OCI-LY7 (cell line): Measurements from ENCODE around the gene BBLN. TPM values are rescaled to one million over a fixed set of nuclear protein-coding genes. Genes with fewer than 3 reads are reported as not detected.

ENCODE experiments used
- BruUV-seq: library from RNA; stranded (reverse); fragments of 400-500 nt; replicated peaks from 2 replicates; lab custom pipeline; 2021; lab: Mats Ljungman, UMichigan
- CTCF ChIA-PET: fragments of 300-600 bp; sonication (Branson Sonifier 250); formaldehyde crosslinking; loops from one replicate; lab custom pipeline; 2022; ENCODE audit warnings: antibody characterized with exemption; ENCODE audit not compliant: unreplicated experiment; lab: Charles Lee
- POLR2A ChIA-PET: fragments of 300-600 bp; sonication (Branson Sonifier 250); formaldehyde crosslinking; loops from one replicate; lab custom pipeline; 2022; ENCODE audit warnings: antibody characterized with exemption; lab: Charles Lee
- DNase-seq: peaks from one replicate; pipeline ENCODE4 v3.0.0-alpha.2; 2015; ENCODE audit warnings: low spot score
- H2AFZ ChIP-seq: fragments of 200-600 bp; sonication (generic), shearing (Covaris generic); 2 replicates; pipeline ENCODE4 v1.6.1; 2014; ENCODE audit warnings: mild to moderate bottlenecking, antibody characterized with exemption, low read length, moderate library complexity
- H3K27ac ChIP-seq: fragments of 200-600 bp; sonication (generic); 2 replicates; pipeline ENCODE4 v1.5.1; 2014; ENCODE audit warnings: mixed run types, low read depth, mild to moderate bottlenecking, moderate library complexity, low read length, inconsistent platforms; ENCODE audit not compliant: poor library complexity, severe bottlenecking
- H3K36me3 ChIP-seq: fragments of 200-600 bp; sonication (generic); 2 replicates; pipeline ENCODE4 v1.6.1; 2014; ENCODE audit warnings: mild to moderate bottlenecking, antibody characterized with exemption, low read length, moderate library complexity, mixed read lengths; ENCODE audit not compliant: insufficient read depth
- H3K4me1 ChIP-seq: fragments of 200-600 bp; sonication (generic); 2 replicates; pipeline ENCODE4 v1.5.1; 2014; ENCODE audit warnings: mild to moderate bottlenecking, low read length; ENCODE audit not compliant: insufficient read depth, poor library complexity, severe bottlenecking
- H3K4me2 ChIP-seq: fragments of 200-600 bp; sonication (generic); 2 replicates; pipeline ENCODE4 v1.6.1; 2014; ENCODE audit warnings: mild to moderate bottlenecking, low read length
- H3K4me3 ChIP-seq: fragments of 200-600 bp; sonication (generic); 2 replicates; pipeline ENCODE4 v1.5.1; 2014; ENCODE audit warnings: mild to moderate bottlenecking, low read depth, low read length; ENCODE audit not compliant: poor library complexity, severe bottlenecking
- H3K79me2 ChIP-seq: fragments of 200-600 bp; sonication (generic); 2 replicates; pipeline ENCODE4 v1.6.1; 2016; ENCODE audit warnings: low read depth, mild to moderate bottlenecking, low read length, moderate library complexity, mixed read lengths; ENCODE audit not compliant: insufficient read depth
- H3K9me2 ChIP-seq: fragments of 200-600 bp; sonication (generic); 2 replicates; pipeline ENCODE4 v1.6.1; 2016; ENCODE audit warnings: mild to moderate bottlenecking, low read length, mixed read lengths; ENCODE audit not compliant: insufficient read depth
- H3K9me3 ChIP-seq: fragments of 200-600 bp; sonication (generic); 2 replicates; pipeline ENCODE4 v1.6.1; 2014; ENCODE audit warnings: mild to moderate bottlenecking, mixed run types, low read length, mixed read lengths
- H4K20me1 ChIP-seq: fragments of 200-600 bp; sonication (generic); 2 replicates; pipeline ENCODE4 v1.6.1; 2014; ENCODE audit warnings: mild to moderate bottlenecking, antibody characterized with exemption, low read length, moderate library complexity, mixed read lengths; ENCODE audit not compliant: insufficient read depth
- EZH2phosphoT487 ChIP-seq: fragments of 200-600 bp; sonication (generic); IDR thresholded peaks from 2 replicates; pipeline ENCODE4 v1.6.1; 2018; ENCODE audit warnings: low read depth, borderline replicate concordance, mild to moderate bottlenecking, mixed run types, antibody characterized with exemption, low read length, moderate library complexity, mixed read lengths
- intact Hi-C: fragments of 100-400 bp; cut with micrococcal nuclease; formaldehyde crosslinking; loops from one replicate; pipeline ENCODE4 v1.10.0; 2022; ENCODE audit not compliant: unreplicated experiment
- total RNA-seq, 2 experiments: library from RNA; depleted of rRNA in 1 of 2; stranded (reverse); fragments of >200 nt in 1 of 2; shearing (Covaris generic) in 1 of 2; gene quantifications; 2 replicates each; pipeline ENCODE4 v1.2.3, GENCODE V29; 2014 to 2022
- TF ChIP-seq, protein P1 (sequence below): fragments of 200-600 bp; sonication (generic); conservative IDR thresholded peaks from 2 replicates; pipeline ENCODE4 v1.5.1; 2014; ENCODE audit warnings: mild to moderate bottlenecking, antibody characterized with exemption, low read length, moderate library complexity, mixed read lengths

Gene BBLN
- total RNA-seq, 2 experiments from 2014 or later = 66.9 to 104 TPM

DNA sequence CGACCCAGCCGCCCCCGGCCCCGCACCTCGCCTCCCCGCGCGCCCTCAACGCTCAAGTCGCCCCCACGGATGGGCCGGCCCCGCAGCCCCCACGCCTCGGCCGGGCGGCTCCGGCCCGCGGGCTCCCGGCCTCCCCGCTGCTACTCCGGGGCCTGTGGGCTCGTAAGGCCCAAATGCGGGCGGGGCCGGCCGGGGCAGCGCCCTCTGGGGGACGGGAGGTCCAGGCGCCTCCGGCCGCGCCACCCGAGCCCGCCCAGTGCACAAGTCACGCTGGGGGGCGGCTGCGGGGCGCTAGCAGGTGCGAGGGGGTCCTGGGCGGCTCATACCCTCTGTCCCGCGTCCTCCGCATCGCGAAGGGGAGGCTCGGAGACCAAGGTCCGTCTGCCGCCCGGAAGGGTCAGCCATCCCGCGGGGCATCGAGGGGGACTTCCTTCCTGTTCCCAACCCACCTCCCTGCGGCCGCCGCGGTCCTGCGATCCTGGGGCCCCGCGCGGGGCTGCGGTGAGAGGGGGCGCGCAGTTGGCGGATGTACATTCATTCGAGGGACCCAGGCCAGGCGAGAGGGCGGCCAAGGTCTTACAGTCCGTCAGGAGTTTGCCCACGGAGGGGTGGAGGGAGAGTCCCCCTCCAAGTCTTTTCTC lies 31.5 kb downstream of the BBLN start, which contains the start of gene CIZ1:
CIZ1 (minus strand) TSS at position 167 of the 641 bp plus-strand sequence. CDS start 715 bp downstream, outside the sequence.
- DNase-seq = peak; percentile 89
- peak within 1 kb of the TSS; percentile 81 for H2AFZ ChIP-seq
- no TSS peak for BruUV-seq
- peaks cover 21% of the 10 kb centered on the region for H3K36me3 ChIP-seq
- intact Hi-C loops = loop anchor here (5.0 kb wide), 1 partner anchor 64 kb away; the partner anchor contains the start of gene PTGES2
- peaks cover 21% of the 10 kb centered on the region for H3K4me1 ChIP-seq
- H3K4me2 ChIP-seq = peak within 1 kb of the TSS; percentile 74
- H3K9me3 ChIP-seq = no peaks in the 10 kb centered on the region
- peak within 1 kb of the TSS; percentile 17 for H3K27ac ChIP-seq
- peak within 1 kb of the TSS; percentile 73 for H3K4me3 ChIP-seq
- no peaks in the 10 kb centered on the region for H3K79me2 ChIP-seq
- ChIA-PET POLR2A (interaction anchor here (0.6 kb wide), 1 partner anchor 17 kb away, joined by 3 read pairs; no protein-coding TSS in a partner anchor), CTCF (no interaction called here)
- no peaks in the 10 kb centered on the region for H4K20me1 ChIP-seq
- no peak for TF ChIP-seq EZH2phosphoT487
- TF ChIP-seq, protein P1, sequence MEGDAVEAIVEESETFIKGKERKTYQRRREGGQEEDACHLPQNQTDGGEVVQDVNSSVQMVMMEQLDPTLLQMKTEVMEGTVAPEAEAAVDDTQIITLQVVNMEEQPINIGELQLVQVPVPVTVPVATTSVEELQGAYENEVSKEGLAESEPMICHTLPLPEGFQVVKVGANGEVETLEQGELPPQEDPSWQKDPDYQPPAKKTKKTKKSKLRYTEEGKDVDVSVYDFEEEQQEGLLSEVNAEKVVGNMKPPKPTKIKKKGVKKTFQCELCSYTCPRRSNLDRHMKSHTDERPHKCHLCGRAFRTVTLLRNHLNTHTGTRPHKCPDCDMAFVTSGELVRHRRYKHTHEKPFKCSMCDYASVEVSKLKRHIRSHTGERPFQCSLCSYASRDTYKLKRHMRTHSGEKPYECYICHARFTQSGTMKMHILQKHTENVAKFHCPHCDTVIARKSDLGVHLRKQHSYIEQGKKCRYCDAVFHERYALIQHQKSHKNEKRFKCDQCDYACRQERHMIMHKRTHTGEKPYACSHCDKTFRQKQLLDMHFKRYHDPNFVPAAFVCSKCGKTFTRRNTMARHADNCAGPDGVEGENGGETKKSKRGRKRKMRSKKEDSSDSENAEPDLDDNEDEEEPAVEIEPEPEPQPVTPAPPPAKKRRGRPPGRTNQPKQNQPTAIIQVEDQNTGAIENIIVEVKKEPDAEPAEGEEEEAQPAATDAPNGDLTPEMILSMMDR = peak; percentile 81
- no peaks in the 10 kb centered on the region for H3K9me2 ChIP-seq

DNA sequence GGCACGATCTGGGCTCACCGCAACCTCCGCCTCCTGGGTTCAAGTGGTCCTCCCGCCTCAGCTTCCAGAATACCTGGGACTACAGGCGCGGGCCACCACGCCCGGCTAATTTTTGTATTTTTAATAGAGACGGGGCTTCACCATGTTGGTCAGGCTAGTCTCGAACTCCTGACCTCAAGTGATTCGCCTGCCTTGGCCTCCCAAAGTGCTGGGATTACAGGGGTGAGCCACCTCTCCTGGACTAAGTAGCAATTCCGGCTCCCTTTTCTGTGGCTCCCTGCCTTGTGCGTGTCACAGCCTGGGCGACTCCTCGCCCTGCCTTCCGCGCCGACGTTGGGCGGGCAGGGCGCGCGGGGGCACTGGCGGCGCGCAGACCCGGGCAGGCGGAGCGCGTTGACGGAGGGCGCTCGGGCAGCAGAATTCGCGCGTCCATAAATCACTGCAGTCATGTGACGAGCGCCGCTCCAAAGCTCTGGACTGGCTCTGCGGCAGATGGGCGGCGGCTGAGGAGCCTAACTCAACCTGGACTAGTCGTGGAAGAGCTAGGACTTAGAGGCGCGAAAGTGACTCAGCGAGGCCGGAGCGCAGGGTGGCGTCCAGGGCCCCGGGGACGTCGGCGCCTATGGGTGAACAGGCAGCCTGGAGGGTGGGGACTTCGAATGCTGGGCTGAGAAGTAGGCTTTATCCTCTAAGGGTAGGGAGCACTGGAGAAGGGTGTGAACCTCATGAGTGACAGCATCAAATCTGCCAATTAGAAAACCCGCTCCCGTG lies 32.7 kb downstream of the BBLN start:
- H3K4me2 ChIP-seq = peak overlapping the region; percentile 5; the same call in 1 of the 2 replicates

More for the DNA sequence above, 32.7 kb downstream of the BBLN start:
- no TSS peak for BruUV-seq
- POLR2A ChIA-PET = no interaction called here
- no peaks in the 10 kb centered on the region for H3K9me3 ChIP-seq
- H3K36me3 ChIP-seq = peaks cover 14% of the 10 kb centered on the region
- no peak overlapping the region for H3K27ac ChIP-seq
- H2AFZ ChIP-seq = no peak overlapping the region
- CTCF ChIA-PET = interaction anchor here (0.6 kb wide), 1 partner anchor 133 kb away, joined by 4 read pairs; no protein-coding TSS in a partner anchor
- no peaks in the 10 kb centered on the region for H4K20me1 ChIP-seq
- no peak overlapping the region for H3K4me3 ChIP-seq
- no peaks in the 10 kb centered on the region for H3K9me2 ChIP-seq
- H3K4me1 ChIP-seq = peaks cover 16% of the 10 kb centered on the region
- TF ChIP-seq, protein P1 = no peak; the same call in 1 of the 2 replicates
- no peak for TF ChIP-seq EZH2phosphoT487
- no peaks in the 10 kb centered on the region for H3K79me2 ChIP-seq
- DNase-seq = no peak
- intact Hi-C loops = loop anchor here (5.0 kb wide), 1 partner anchor 65 kb away; the partner anchor contains the start of gene PTGES2
